DND-41 (cell line): ENCODE measurements around the gene KMT5B.

Experiments
- EZH2 ChIP-seq: IDR thresholded peaks from 3 replicates; pipeline ENCODE4 v1.6.1; 2012; ENCODE audit warnings: borderline replicate concordance, low read depth, mild to moderate bottlenecking, moderate library complexity, low read length, inconsistent platforms; ENCODE audit not compliant: severe bottlenecking
- TF ChIP-seq, protein P1 (sequence below): IDR thresholded peaks from 2 replicates; pipeline ENCODE4 v1.5.1; 2012; ENCODE audit warnings: borderline replicate concordance, low read length, moderate library complexity, mild to moderate bottlenecking; ENCODE audit not compliant: poor library complexity, severe bottlenecking; ENCODE audit errors: extremely low read depth

DNA sequence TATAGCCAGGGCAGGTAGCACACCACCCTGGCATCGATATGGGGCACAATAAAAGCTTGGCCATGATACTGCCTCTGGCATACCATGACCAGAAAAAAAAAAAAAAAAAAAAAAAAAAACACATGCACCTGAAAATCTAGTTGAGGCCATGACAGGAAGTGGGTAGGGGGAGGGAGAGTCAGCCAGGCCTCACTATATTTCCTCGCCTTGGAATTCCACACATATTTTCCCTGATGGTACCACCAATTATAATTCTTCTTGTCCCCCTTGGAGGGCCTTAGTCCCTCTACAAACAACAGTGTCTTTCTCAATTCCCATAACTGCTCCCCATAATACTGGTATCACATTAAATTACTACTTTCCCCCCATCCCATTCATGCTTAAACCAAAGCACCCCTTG, 79.3 kb downstream of the KMT5B start:
- TF ChIP-seq, protein P1, sequence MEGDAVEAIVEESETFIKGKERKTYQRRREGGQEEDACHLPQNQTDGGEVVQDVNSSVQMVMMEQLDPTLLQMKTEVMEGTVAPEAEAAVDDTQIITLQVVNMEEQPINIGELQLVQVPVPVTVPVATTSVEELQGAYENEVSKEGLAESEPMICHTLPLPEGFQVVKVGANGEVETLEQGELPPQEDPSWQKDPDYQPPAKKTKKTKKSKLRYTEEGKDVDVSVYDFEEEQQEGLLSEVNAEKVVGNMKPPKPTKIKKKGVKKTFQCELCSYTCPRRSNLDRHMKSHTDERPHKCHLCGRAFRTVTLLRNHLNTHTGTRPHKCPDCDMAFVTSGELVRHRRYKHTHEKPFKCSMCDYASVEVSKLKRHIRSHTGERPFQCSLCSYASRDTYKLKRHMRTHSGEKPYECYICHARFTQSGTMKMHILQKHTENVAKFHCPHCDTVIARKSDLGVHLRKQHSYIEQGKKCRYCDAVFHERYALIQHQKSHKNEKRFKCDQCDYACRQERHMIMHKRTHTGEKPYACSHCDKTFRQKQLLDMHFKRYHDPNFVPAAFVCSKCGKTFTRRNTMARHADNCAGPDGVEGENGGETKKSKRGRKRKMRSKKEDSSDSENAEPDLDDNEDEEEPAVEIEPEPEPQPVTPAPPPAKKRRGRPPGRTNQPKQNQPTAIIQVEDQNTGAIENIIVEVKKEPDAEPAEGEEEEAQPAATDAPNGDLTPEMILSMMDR, result no peak
- no peak for TF ChIP-seq EZH2
